ENCODE data around the gene FGF2.
"Not testable (repeated sequence)": the region's sequence is repeated elsewhere in the genome, so short reads cannot be mapped to it uniquely, and the experiment has no call there.

Gene FGF2

DNA sequence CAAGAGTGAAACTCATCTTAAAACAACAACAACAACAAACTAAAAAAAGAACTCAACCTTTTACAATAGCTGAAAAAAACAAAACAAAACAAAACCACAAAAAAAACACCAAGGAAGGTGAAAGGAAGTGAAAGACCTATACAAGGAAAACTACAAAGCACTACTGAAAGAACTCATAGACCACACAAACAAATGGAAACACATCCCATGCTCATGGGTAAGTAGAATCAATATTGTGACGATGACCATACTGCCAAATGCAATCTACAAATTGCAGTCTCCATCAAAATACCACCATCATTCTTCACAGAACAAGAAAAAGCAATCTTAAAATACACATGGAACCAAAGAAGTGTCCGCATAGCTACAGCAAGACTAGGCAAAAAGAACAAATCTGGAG, 41.5 kb upstream of the FGF2 start:
- DNase-seq (ENCODE audit: low spot score): no peak
- TF ChIP-seq, protein P1, sequence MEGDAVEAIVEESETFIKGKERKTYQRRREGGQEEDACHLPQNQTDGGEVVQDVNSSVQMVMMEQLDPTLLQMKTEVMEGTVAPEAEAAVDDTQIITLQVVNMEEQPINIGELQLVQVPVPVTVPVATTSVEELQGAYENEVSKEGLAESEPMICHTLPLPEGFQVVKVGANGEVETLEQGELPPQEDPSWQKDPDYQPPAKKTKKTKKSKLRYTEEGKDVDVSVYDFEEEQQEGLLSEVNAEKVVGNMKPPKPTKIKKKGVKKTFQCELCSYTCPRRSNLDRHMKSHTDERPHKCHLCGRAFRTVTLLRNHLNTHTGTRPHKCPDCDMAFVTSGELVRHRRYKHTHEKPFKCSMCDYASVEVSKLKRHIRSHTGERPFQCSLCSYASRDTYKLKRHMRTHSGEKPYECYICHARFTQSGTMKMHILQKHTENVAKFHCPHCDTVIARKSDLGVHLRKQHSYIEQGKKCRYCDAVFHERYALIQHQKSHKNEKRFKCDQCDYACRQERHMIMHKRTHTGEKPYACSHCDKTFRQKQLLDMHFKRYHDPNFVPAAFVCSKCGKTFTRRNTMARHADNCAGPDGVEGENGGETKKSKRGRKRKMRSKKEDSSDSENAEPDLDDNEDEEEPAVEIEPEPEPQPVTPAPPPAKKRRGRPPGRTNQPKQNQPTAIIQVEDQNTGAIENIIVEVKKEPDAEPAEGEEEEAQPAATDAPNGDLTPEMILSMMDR (IDR thresholded peaks at IDR 0.05; ENCODE audit: extremely low read depth, insufficient read depth, missing control alignments): no peak
- in situ Hi-C loops (cut with MboI; ENCODE audit: low pct_unique_long_range_greater_than_20kb, low sequenced_read_pairs, unreplicated experiment): no loop called here

DNA sequence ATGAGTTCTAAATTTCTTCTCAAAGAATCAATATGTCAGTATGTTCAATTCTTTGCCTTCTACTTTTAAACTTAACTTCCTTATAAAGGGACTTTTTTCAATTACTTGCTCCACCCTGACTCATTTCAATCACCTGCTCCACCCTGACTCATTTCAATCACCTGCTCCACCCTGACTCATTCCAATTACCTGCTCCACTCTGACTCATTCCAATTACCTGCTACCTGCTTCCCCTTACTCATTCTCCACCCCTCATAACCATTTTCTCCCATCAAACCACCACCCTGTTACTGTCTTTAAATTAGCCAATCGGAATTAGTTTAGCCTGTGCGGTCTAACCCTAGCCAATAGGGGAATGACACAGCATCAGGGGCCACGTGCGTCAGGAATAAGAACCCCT, 40.3 kb upstream of the FGF2 start:
- DNase-seq (ENCODE audit: low spot score); in situ Hi-C loops (cut with MboI; ENCODE audit: low pct_unique_long_range_greater_than_20kb, low sequenced_read_pairs, unreplicated experiment): not testable (repeated sequence)

DNA sequence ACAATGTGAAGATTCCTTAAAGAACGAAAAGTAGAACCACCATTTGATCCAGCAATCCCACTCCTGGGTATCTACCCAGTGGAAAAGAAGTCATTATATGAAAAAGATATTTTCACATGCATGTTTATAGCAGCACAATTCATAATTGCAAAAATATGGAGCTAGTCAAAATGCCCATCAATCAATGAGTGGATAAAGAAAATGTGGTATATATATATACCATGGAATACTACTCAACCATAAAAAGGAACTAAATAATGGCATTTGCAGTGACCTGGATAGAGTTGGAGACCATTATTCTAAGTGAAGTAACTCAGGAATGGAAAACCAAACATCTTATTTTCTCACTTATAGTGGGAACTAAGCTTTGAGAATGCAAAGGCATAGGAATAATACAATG, 39.7 kb upstream of the FGF2 start:
- DNase-seq (ENCODE audit: low spot score); in situ Hi-C loops (cut with MboI; ENCODE audit: low pct_unique_long_range_greater_than_20kb, low sequenced_read_pairs, unreplicated experiment): not testable (repeated sequence)

DNA sequence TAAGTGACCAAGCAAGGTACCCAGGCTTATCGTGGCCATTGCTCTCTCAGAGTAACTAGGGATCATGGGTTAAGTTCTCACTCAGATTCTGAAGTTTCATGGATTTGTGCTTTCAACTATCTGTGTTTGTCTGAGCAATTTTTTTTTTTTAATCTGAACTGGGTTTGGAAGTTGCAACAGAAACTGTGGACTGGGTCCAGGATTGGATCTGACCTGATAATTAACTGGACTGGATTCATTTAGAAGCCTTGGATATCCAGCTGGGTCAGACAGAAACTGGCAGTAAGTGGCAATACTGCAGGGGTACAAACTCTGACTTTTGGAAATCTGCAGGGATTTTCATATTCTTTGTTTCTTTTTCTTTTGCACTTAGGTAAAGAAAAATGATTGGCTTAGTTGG, 38.7 kb upstream of the FGF2 start:
- DNase-seq (ENCODE audit: low spot score): no peak
- TF ChIP-seq, protein P1 (IDR thresholded peaks at IDR 0.05; ENCODE audit: extremely low read depth, insufficient read depth, missing control alignments): no peak
- in situ Hi-C loops (cut with MboI; ENCODE audit: low pct_unique_long_range_greater_than_20kb, low sequenced_read_pairs, unreplicated experiment): no loop called here

DNA sequence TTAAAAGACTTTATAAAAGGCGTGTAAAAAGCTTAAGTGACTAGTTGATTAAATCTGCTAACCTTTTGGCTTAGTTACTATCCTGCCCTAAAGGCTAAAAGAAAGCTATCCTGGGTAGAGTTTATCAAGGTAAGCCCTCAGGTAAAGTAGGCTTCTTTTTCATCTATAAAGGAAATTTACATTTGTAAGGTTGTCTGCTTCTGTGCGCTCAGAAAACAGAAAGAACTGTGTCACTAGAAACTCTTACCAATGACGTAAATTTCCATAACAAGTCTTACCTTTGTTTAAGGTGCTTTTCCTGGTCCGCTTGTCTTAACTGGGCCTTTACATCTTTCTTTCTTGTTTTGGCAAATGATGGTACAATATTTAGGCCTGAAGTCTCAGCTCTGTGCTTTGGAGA, 37.7 kb upstream of the FGF2 start:
- in situ Hi-C loops (cut with MboI; ENCODE audit: low pct_unique_long_range_greater_than_20kb, low sequenced_read_pairs, unreplicated experiment): no loop called here
- TF ChIP-seq, protein P1 (IDR thresholded peaks at IDR 0.05; ENCODE audit: extremely low read depth, insufficient read depth, missing control alignments): no peak

DNA sequence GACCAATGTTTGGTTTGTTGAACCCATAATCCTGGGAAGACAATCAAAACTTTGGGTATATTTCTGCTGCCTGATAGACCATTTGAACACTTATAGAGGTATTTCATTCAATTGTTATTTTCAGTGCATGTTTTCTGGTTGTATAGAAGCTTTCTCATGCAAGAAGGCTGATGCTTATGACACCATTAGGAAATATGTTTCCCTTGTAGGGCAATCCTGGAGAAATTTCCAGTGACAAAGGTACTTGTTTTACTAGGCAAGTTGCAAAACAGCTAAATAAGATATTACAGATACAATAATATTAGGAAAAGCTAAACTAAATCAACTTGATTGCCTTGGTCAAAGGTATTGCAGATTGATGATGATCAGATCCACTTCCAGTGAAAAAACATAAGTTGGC, 32.8 kb upstream of the FGF2 start:
- no peak for DNase-seq (ENCODE audit: low spot score)
- TF ChIP-seq, protein P1 (IDR thresholded peaks at IDR 0.05; ENCODE audit: extremely low read depth, insufficient read depth, missing control alignments): no peak
- in situ Hi-C loops (cut with MboI; ENCODE audit: low pct_unique_long_range_greater_than_20kb, low sequenced_read_pairs, unreplicated experiment): no loop called here

More for the DNA sequence above, 37.7 kb upstream of the FGF2 start:
- no peak for DNase-seq (ENCODE audit: low spot score)

DNA sequence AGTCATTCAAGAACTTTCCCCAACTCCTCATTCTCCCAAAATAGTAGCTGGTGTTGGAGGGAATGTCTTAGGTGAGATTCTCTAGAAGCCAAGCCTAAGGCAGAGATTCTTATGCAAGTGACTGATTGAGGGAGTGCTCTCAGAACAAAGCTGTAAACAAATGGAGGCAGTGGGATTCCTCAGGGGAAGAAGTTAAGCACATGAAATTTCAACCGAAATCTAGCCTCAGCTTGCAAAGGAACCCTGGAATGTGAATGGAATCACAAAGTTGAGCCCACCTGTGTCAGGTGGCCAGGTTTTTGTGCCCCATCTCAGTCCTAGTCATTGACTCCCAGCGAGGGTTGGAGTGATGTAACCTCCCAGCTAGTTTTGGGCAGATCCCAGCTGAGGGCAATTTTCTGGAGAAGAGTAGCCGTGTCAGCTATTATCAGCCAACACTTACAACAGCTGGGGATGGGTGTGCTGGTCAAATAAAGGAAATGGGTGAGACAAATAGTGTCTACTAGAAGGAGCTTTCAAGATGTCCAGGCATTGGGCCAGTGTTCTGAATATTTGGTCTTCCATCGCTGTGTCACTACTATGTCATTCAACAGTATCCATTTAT, 29.7 kb upstream of the FGF2 start:
- DNase-seq (ENCODE audit: low spot score): no peak
- in situ Hi-C loops (cut with MboI; ENCODE audit: low pct_unique_long_range_greater_than_20kb, low sequenced_read_pairs, unreplicated experiment): no loop called here
- TF ChIP-seq, protein P1 (IDR thresholded peaks at IDR 0.05; ENCODE audit: extremely low read depth, insufficient read depth, missing control alignments): no peak

Measured in GM13977 (cell line).